IMR-90 (cell line): ENCODE measurements around the gene ADIRF.

ENCODE experiments used
- NFE2L2 ChIP-seq: fragments of 150-350 bp; IDR thresholded peaks from 2 replicates; pipeline ENCODE4 v1.6.1; 2016; ENCODE audit warnings: low read depth, mild to moderate bottlenecking, low read length
- POLR2A ChIP-seq: IDR thresholded peaks from 2 replicates; pipeline ENCODE4 v1.6.1; 2012; ENCODE audit warnings: mild to moderate bottlenecking, low read depth, low read length

- TF ChIP-seq NFE2L2 (no peak), POLR2A (no peak)
Measured at GRCh38 chr10:86938260-86938659, 30.0 kb upstream of the ADIRF start.
